ENCODE data around the gene SACM1L.
A peak's percentile ranks its signal among the peaks of the same experiment; 100 is the strongest.

- TF ChIP-seq CTCF (conservative IDR thresholded peaks at IDR 0.05; ENCODE audit: low read length) (0 out of 2 replicates have a peak, but pooled peaks have one; percentile 24), EZH2phosphoT487 (IDR thresholded peaks at IDR 0.05; ENCODE audit: borderline replicate concordance) (no peak)
Measured at GRCh38 chr3:45783667-45784066, 94.5 kb downstream of the SACM1L start.
